Hepatocyte (in vitro differentiated cells): Measurements from ENCODE around the gene MAFB. TPM values are rescaled to one million over a fixed set of nuclear protein-coding genes. Genes with fewer than 3 reads are reported as not detected.

Source experiments
- DNase-seq: peaks from one replicate; pipeline ENCODE4 v3.0.0-alpha.2; 2016; ENCODE audit warnings: low spot score
- H2AFZ ChIP-seq: fragments of 200-600 bp; sonication (generic); 2 replicates; pipeline ENCODE4 v1.6.0; 2016; ENCODE audit warnings: antibody characterized with exemption, mild to moderate bottlenecking
- H3K27ac ChIP-seq: fragments of 200-600 bp; sonication (generic); 2 replicates; pipeline ENCODE4 v1.5.1; 2016; ENCODE audit warnings: mild to moderate bottlenecking
- H3K27me3 ChIP-seq: fragments of 200-600 bp; sonication (generic); 2 replicates; pipeline ENCODE4 v1.6.1; 2016
- H3K36me3 ChIP-seq: fragments of 200-600 bp; sonication (generic); replicated peaks from 2 replicates; pipeline ENCODE4 v1.5.1; 2016; ENCODE audit warnings: low read depth; ENCODE audit not compliant: insufficient read depth
- H3K4me1 ChIP-seq: fragments of 200-600 bp; sonication (generic); 2 replicates; pipeline ENCODE4 v1.5.1; 2016; ENCODE audit warnings: mild to moderate bottlenecking, moderate library complexity; ENCODE audit not compliant: insufficient read depth
- H3K4me2 ChIP-seq: fragments of 200-600 bp; sonication (generic); 2 replicates; pipeline ENCODE4 v1.6.0; 2016
- H3K4me3 ChIP-seq: fragments of 200-600 bp; sonication (generic); 2 replicates; pipeline ENCODE4 v1.5.1; 2016; ENCODE audit warnings: mild to moderate bottlenecking
- H3K79me2 ChIP-seq: fragments of 200-600 bp; sonication (generic); 2 replicates; pipeline ENCODE4 v1.6.0; 2017; ENCODE audit warnings: mild to moderate bottlenecking
- H3K9me2 ChIP-seq: fragments of 200-600 bp; sonication (generic); replicated peaks from 2 replicates; pipeline ENCODE4 v1.6.0; 2017; ENCODE audit warnings: mild to moderate bottlenecking; ENCODE audit not compliant: insufficient read depth
- H3K9me3 ChIP-seq: fragments of 200-600 bp; sonication (generic); 2 replicates; pipeline ENCODE4 v1.5.1; 2016; ENCODE audit warnings: low read depth, mild to moderate bottlenecking
- H4K20me1 ChIP-seq: fragments of 200-600 bp; sonication (generic); 2 replicates; pipeline ENCODE4 v1.6.0; 2016; ENCODE audit warnings: mild to moderate bottlenecking; ENCODE audit not compliant: insufficient read depth, poor library complexity, severe bottlenecking
- CTCF ChIP-seq: fragments of 200-600 bp; sonication (generic); IDR thresholded peaks from 2 replicates; pipeline ENCODE4 v1.5.1; 2016; ENCODE audit warnings: antibody characterized with exemption, mild to moderate bottlenecking; ENCODE audit not compliant: poor library complexity
- EZH2 ChIP-seq: fragments of 200-600 bp; sonication (generic); IDR thresholded peaks from 2 replicates; pipeline ENCODE4 v1.6.1; 2016; ENCODE audit warnings: antibody characterized with exemption, mild to moderate bottlenecking, borderline replicate concordance
- EZH2phosphoT487 ChIP-seq: fragments of 200-600 bp; sonication (generic); IDR thresholded peaks from one replicate; pipeline ENCODE4 v1.6.1; 2018; ENCODE audit warnings: antibody characterized with exemption, mild to moderate bottlenecking, low read depth, moderate library complexity; ENCODE audit not compliant: unreplicated experiment, severe bottlenecking
- WGBS: methylation state at CpG from one replicate; pipeline ENCODE4 v1.1.6; 2016; ENCODE audit warnings: low lambda C conversion rate; ENCODE audit errors: missing lambda C conversion rate; 5-methylcytosine and 5-hydroxymethylcytosine counted together
- polyA plus RNA-seq: library from polyadenylated mRNA; unstranded; fragments of >200 nt; fragmentation: Nextera tagmentation; extraction: Ambion mirVana; gene quantifications from 2 replicates; pipeline ENCODE4 v1.2.1, GENCODE V29; 2016
- total RNA-seq: library from RNA; depleted of rRNA; stranded (reverse); fragments of >200 nt; gene quantifications from 2 replicates; pipeline ENCODE4 v1.2.3, GENCODE V29; 2014

Gene MAFB
- total and polyA plus RNA-seq, 2 experiments from 2014 or later = 3.4 to 4.1 TPM

- Histone ChIP-seq H3K36me3 (no peaks in the 10 kb centered on the region), H3K79me2 (no peaks in the 10 kb centered on the region), H3K9me3 (no peaks in the 10 kb centered on the region), H3K4me2 (peak overlapping the region; percentile 98), H4K20me1 (peaks cover 3% of the 10 kb centered on the region), H3K27me3 (peaks cover 71% of the 10 kb centered on the region), H3K9me2 (no peaks in the 10 kb centered on the region), H2AFZ (no peak overlapping the region), H3K4me3 (peak overlapping the region; percentile 62), H3K4me1 (peaks cover 36% of the 10 kb centered on the region), H3K27ac (no peak overlapping the region)
- 35% methylated on average over 7 of the region's 7 CpGs for WGBS
- DNase-seq = no peak
- TF ChIP-seq EZH2phosphoT487 (no peak), CTCF (no peak), EZH2 (no peak)
These were observed 2.6 kb downstream of the MAFB start for GRCh38 chr20:40686434-40686882.

GRCh38 chr20:40685349-40685748 lies 3.7 kb downstream of the MAFB start:
- 98% methylated on average over 4 of the region's 4 CpGs for WGBS
- TF ChIP-seq CTCF = no peak
- TF ChIP-seq EZH2 = no peak
- no peak for TF ChIP-seq EZH2phosphoT487
- H3K27me3 ChIP-seq = peaks cover 70% of the 10 kb centered on the region

GRCh38 chr20:40683894-40684268 lies 5.2 kb downstream of the MAFB start:
- Histone ChIP-seq H3K79me2 (no peaks in the 10 kb centered on the region), H3K9me3 (no peaks in the 10 kb centered on the region), H3K4me3 (no peak overlapping the region), H3K27ac (no peak overlapping the region), H3K27me3 (peaks cover 74% of the 10 kb centered on the region), H3K9me2 (no peaks in the 10 kb centered on the region), H2AFZ (no peak overlapping the region), H3K4me1 (peaks cover 29% of the 10 kb centered on the region), H4K20me1 (peaks cover 3% of the 10 kb centered on the region), H3K4me2 (peak overlapping the region; percentile 90), H3K36me3 (no peaks in the 10 kb centered on the region)
- TF ChIP-seq EZH2phosphoT487 (no peak), CTCF (no peak), EZH2 (no peak)
- no peak for DNase-seq
- 75% methylated on average over 9 of the region's 9 CpGs for WGBS

More at GRCh38 chr20:40685349-40685748, 3.7 kb downstream of the MAFB start:
- H3K4me3 ChIP-seq = no peak overlapping the region
- H3K9me2 ChIP-seq = no peaks in the 10 kb centered on the region
- no peak overlapping the region for H3K27ac ChIP-seq
- no peaks in the 10 kb centered on the region for H3K9me3 ChIP-seq
- no peak overlapping the region for H2AFZ ChIP-seq
- H3K79me2 ChIP-seq = no peaks in the 10 kb centered on the region
- peaks cover 29% of the 10 kb centered on the region for H3K4me1 ChIP-seq
- H4K20me1 ChIP-seq = peaks cover 3% of the 10 kb centered on the region
- DNase-seq = no peak
- H3K4me2 ChIP-seq = no peak overlapping the region
- H3K36me3 ChIP-seq = no peaks in the 10 kb centered on the region
